GM12878 (cell line): ENCODE data around the gene CHIT1. TPM values are rescaled to one million over a fixed set of nuclear protein-coding genes. Genes with fewer than 3 reads are reported as not detected.

Source experiments
- ATAC-seq: fragments of 200-7000 bp; cut with Tn5 transposase; 3 replicates; pipeline ENCODE4 v1.9.1; 2020; ENCODE audit warnings: mild to moderate bottlenecking, moderate library complexity
- BruUV-seq: library from RNA; stranded (reverse); fragments of 400-500 nt; replicated peaks from 2 replicates; lab custom pipeline; 2021; lab: Mats Ljungman, UMichigan
- CTCF ChIA-PET: fragments of 300-600 bp; sonication (Branson Sonifier 250); formaldehyde crosslinking; extraction: SDS; loops from one replicate; lab custom pipeline; 2021; ENCODE audit warnings: inconsistent platforms; lab: Yijun Ruan, JAX
- POLR2A ChIA-PET: fragments of 350-600 bp; formaldehyde crosslinking; extraction: SDS; loops from one replicate; lab custom pipeline; 2021; ENCODE audit warnings: inconsistent platforms; lab: Charles Lee
- RAD21 ChIA-PET: fragments of 300-600 bp; sonication (Branson Sonifier 250); formaldehyde crosslinking; loops from one replicate; lab custom pipeline; 2023; ENCODE audit warnings: antibody characterized with exemption; ENCODE audit not compliant: unreplicated experiment; lab: Charles Lee
- SMC1A ChIA-PET: fragments of 300-600 bp; sonication (Branson Sonifier 250); formaldehyde crosslinking; loops from one replicate; lab custom pipeline; 2023; ENCODE audit not compliant: unreplicated experiment, uncharacterized antibody; lab: Charles Lee
- DNase-seq: peaks from one replicate; pipeline ENCODE4 v3.0.0-alpha.2; 2011; ENCODE audit warnings: low read depth, low spot score
- FAIRE-seq: peaks from 3 replicates; lab custom pipeline; 2011; peaks lifted over from hg19 to GRCh38; lab: Jason Lieb, UNC
- H2AFZ ChIP-seq: 2 replicates; pipeline ENCODE4 v1.6.0; 2011; ENCODE audit warnings: low read depth, low read length, control low read depth; ENCODE audit not compliant: control insufficient read depth
- H3K27ac ChIP-seq: 2 replicates; pipeline ENCODE4 v1.5.1; 2011; ENCODE audit warnings: control low read depth; ENCODE audit not compliant: control insufficient read depth, insufficient read depth
- H3K27me3 ChIP-seq, 2 experiments: replicated peaks in 1 of 2; 2 replicates each; pipeline versions ENCODE4 v1.6.0 to v1.6.1; 2011; ENCODE audit warnings: low read length in 1 of 2; ENCODE audit not compliant: control insufficient read depth in 2 of 2, insufficient read depth in 2 of 2
- H3K36me3 ChIP-seq, 2 experiments: 2 replicates each; pipeline ENCODE4 v1.5.1; 2011; ENCODE audit warnings: low read length in 1 of 2; ENCODE audit not compliant: control insufficient read depth in 2 of 2, insufficient read depth in 2 of 2
- H3K4me1 ChIP-seq: 2 replicates; pipeline ENCODE4 v1.6.1; 2011; ENCODE audit warnings: mild to moderate bottlenecking, low read length, moderate library complexity, mixed read lengths; ENCODE audit not compliant: control insufficient read depth, insufficient read depth
- H3K4me2 ChIP-seq: 2 replicates; pipeline ENCODE4 v1.6.0; 2011; ENCODE audit warnings: control low read depth; ENCODE audit not compliant: control insufficient read depth, insufficient read depth
- H3K4me3 ChIP-seq: fragments of 200-600 bp; sonication (generic); 2 replicates; pipeline ENCODE4 v1.5.1; 2016
- H3K79me2 ChIP-seq: 2 replicates; pipeline ENCODE4 v1.6.0; 2011; ENCODE audit warnings: low read length; ENCODE audit not compliant: control insufficient read depth, insufficient read depth
- H3K9ac ChIP-seq: 2 replicates; pipeline ENCODE4 v1.8.0; 2011; ENCODE audit warnings: low read length, control low read depth, mixed read lengths; ENCODE audit not compliant: control insufficient read depth, insufficient read depth
- H3K9me3 ChIP-seq: replicated peaks from 3 replicates; pipeline ENCODE4 v1.5.1; 2011; ENCODE audit warnings: mild to moderate bottlenecking, low read length; ENCODE audit not compliant: control insufficient read depth, insufficient read depth
- H4K20me1 ChIP-seq: 2 replicates; pipeline ENCODE4 v1.6.0; 2011; ENCODE audit not compliant: control insufficient read depth, insufficient read depth
- BRCA1 ChIP-seq: IDR thresholded peaks from 2 replicates; pipeline ENCODE4 v1.6.1; 2011; ENCODE audit warnings: low read depth, low read length, improper control_type of control experiment
- NFXL1 ChIP-seq: fragments of 450-650 bp; IDR thresholded peaks from 2 replicates; pipeline ENCODE4 v1.6.1; 2017; ENCODE audit warnings: antibody characterized with exemption, mild to moderate bottlenecking, borderline replicate concordance
- WGBS: methylation state at CpG from one replicate; pipeline ENCODE4 v1.1.6; 2016; ENCODE audit warnings: low lambda C conversion rate; ENCODE audit not compliant: insufficient replicate concordance, insufficient coverage; ENCODE audit errors: missing lambda C conversion rate; 5-methylcytosine and 5-hydroxymethylcytosine counted together
- in situ Hi-C: fragments of 300-500 bp; cut with MboI; formaldehyde crosslinking; loops from 9 replicates; pipeline ENCODE4 v1.14.3; 2018; ENCODE audit warnings: mixed read lengths
- intact Hi-C: fragments of 100-400 bp; cut with micrococcal nuclease; formaldehyde crosslinking; loops from one replicate; pipeline ENCODE4 v1.14.2; 2022; ENCODE audit not compliant: unreplicated experiment
- polyA plus RNA-seq, 11 experiments: library from polyadenylated mRNA; depleted of rRNA in 4 of 11; unstranded in 6 of 11; stranded (reverse) in 5 of 11; fragments of >200 nt; fragmentation: Nextera tagmentation in 4 of 11; fragmentation: Illumina TruSeq in 1 of 11; extraction: Ambion mirVana in 4 of 11; extraction: Trizol in 1 of 11; gene quantifications; 1 replicate in 1 of 11; 2 replicates in 10 of 11; pipeline versions ENCODE4 v1.2.1 to v1.2.3, GENCODE V29; 2011 to 2016; ENCODE audit warnings: inconsistent platforms in 2 of 11, missing spikeins in 2 of 11, low read depth in 1 of 11
- total RNA-seq, 4 experiments: library from RNA; depleted of rRNA in 3 of 4; stranded (reverse); fragments of >200 nt in 3 of 4; fragmentation: Illumina TruSeq in 1 of 4; extraction: Trizol in 1 of 4; gene quantifications; 2 replicates each; pipeline versions ENCODE4 v1.2.1 to v1.2.3, GENCODE V29; 2013 to 2021
- TF ChIP-seq, protein P1 (sequence below), 3 experiments: IDR thresholded peaks in 2 of 3; conservative IDR thresholded peaks in 1 of 3; 2 replicates each; pipeline ENCODE4 v1.5.1; 2011; ENCODE audit warnings: low read depth in 3 of 3, low read length in 3 of 3, mild to moderate bottlenecking in 3 of 3, control low read depth in 2 of 3, moderate library complexity in 2 of 3, inconsistent platforms in 1 of 3, mixed read lengths in 1 of 3; ENCODE audit not compliant: control insufficient read depth in 2 of 3, insufficient read depth in 1 of 3; ENCODE audit errors: extremely low read depth in 1 of 3
- TF ChIP-seq, protein P2 (sequence below): IDR thresholded peaks from 2 replicates; pipeline ENCODE4 v1.6.1; 2012; ENCODE audit warnings: mild to moderate bottlenecking, low read depth, low read length

CHIT1 gene
- total and polyA plus RNA-seq, 10 of the 15 experiments (the other 5 are each of a cell fraction or from before 2014, with no cell fraction given): 0.02 to 2.1 (median 0.76) TPM

DNA sequence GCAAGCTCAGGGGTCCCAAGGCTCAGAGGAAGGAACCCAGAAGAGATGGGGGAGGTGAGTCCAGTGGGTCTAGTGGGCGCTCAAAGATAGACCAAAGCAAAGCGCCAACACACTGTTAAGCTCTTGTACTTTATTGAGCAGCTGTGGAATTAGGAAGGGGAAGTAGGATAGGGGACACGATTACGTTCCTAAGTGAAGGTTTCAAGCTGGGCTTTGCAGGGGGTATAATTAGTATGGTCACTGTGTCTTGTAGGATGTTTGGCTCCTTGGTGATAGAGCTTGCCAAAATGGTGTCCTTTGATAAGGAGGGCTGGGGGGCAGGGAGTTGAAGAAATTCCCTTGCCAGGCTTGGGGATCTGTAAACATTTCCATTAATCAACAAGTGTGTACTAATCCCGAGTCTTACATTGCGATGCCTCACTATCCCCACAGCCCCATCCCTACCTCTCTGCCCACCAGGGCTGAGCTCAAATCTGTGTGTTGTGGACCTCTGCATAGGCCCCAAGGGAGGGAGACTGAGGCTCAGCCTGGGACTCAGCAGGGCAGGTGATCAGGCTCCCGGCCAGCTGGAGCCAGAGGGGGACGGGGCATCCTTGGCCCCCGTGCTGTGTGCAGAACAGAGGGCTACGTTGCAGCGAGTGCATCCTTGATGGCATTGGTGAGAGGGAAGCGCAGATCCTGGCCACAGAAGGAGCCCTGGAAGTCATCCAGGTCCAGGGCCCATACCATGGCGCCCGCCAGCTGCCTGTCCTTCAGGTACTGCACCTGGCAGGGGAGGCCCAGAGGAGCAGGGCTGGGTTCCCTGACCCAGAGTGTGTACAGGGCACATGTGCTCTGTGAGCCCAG lies 50.4 kb downstream of the CHIT1 start:
- Histone ChIP-seq H3K27ac (no peak overlapping the region), H3K79me2 (no peaks in the 10 kb centered on the region), H3K27me3 (no peaks in the 10 kb centered on the region; a peak in 2 of 4 replicates), H3K4me3 (no peak overlapping the region), H4K20me1 (no peaks in the 10 kb centered on the region), H3K4me1 (0 out of 2 replicates have a peak, but pooled peaks cover 2% of the 10 kb centered on the region), H3K4me2 (no peak overlapping the region), H3K9me3 (no peaks in the 10 kb centered on the region), H3K36me3 (no peaks in the 10 kb centered on the region), H3K9ac (no peak overlapping the region), H2AFZ (no peak overlapping the region)
- POLR2A ChIA-PET: no interaction called here
- 32% methylated on average over 14 of the region's 14 CpGs for WGBS
- DNase-seq: no peak
- no peak for ATAC-seq
- BruUV-seq: no TSS peak
- SMC1A ChIA-PET: no interaction called here
- intact Hi-C loops (no loop called here), in situ Hi-C loops (no loop called here)
- TF ChIP-seq NFXL1: no peak
- TF ChIP-seq, protein P1, sequence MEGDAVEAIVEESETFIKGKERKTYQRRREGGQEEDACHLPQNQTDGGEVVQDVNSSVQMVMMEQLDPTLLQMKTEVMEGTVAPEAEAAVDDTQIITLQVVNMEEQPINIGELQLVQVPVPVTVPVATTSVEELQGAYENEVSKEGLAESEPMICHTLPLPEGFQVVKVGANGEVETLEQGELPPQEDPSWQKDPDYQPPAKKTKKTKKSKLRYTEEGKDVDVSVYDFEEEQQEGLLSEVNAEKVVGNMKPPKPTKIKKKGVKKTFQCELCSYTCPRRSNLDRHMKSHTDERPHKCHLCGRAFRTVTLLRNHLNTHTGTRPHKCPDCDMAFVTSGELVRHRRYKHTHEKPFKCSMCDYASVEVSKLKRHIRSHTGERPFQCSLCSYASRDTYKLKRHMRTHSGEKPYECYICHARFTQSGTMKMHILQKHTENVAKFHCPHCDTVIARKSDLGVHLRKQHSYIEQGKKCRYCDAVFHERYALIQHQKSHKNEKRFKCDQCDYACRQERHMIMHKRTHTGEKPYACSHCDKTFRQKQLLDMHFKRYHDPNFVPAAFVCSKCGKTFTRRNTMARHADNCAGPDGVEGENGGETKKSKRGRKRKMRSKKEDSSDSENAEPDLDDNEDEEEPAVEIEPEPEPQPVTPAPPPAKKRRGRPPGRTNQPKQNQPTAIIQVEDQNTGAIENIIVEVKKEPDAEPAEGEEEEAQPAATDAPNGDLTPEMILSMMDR (IDR thresholded peaks at IDR 0.05 in 2 of 3, conservative IDR thresholded peaks at IDR 0.05 in 1 of 3; ENCODE audit: control insufficient read depth in 2 of 3, extremely low read depth in 1 of 3, insufficient read depth in 1 of 3, low read depth in 3 of 3, low read length in 3 of 3): no peak
- no peak for TF ChIP-seq BRCA1
- TF ChIP-seq, protein P2, sequence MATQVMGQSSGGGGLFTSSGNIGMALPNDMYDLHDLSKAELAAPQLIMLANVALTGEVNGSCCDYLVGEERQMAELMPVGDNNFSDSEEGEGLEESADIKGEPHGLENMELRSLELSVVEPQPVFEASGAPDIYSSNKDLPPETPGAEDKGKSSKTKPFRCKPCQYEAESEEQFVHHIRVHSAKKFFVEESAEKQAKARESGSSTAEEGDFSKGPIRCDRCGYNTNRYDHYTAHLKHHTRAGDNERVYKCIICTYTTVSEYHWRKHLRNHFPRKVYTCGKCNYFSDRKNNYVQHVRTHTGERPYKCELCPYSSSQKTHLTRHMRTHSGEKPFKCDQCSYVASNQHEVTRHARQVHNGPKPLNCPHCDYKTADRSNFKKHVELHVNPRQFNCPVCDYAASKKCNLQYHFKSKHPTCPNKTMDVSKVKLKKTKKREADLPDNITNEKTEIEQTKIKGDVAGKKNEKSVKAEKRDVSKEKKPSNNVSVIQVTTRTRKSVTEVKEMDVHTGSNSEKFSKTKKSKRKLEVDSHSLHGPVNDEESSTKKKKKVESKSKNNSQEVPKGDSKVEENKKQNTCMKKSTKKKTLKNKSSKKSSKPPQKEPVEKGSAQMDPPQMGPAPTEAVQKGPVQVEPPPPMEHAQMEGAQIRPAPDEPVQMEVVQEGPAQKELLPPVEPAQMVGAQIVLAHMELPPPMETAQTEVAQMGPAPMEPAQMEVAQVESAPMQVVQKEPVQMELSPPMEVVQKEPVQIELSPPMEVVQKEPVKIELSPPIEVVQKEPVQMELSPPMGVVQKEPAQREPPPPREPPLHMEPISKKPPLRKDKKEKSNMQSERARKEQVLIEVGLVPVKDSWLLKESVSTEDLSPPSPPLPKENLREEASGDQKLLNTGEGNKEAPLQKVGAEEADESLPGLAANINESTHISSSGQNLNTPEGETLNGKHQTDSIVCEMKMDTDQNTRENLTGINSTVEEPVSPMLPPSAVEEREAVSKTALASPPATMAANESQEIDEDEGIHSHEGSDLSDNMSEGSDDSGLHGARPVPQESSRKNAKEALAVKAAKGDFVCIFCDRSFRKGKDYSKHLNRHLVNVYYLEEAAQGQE: no peak
- CTCF ChIA-PET: interaction anchor here (0.9 to 1.1 kb wide), 4 partner anchors 12 to 90 kb away, joined by 3 read pairs; no protein-coding TSS in a partner anchor
- FAIRE-seq: no peak
- RAD21 ChIA-PET: no interaction called here
